Breast epithelium (tissue), 3 donors: ENCODE measurements around the gene BSN.

Source experiments
- POLR2A ChIP-seq: fragments of 450-650 bp; IDR thresholded peaks from one replicate; pipeline ENCODE4 v1.6.1; 2016; ENCODE audit warnings: antibody characterized with exemption, mild to moderate bottlenecking, moderate library complexity
- POLR2AphosphoS5 ChIP-seq, 3 donors: sonication (generic); formaldehyde crosslinking; IDR thresholded peaks; one replicate each; pipeline ENCODE4 v1.6.1; 2017; ENCODE audit warnings: antibody characterized with exemption in 3 of 3
- TF ChIP-seq, protein P1 (sequence below), 3 donors: fragments of 450-650 bp; IDR thresholded peaks; one replicate each; pipeline ENCODE4 v1.5.1; 2016 to 2017; ENCODE audit warnings: antibody characterized with exemption in 3 of 3, mild to moderate bottlenecking in 3 of 3, moderate library complexity in 3 of 3

DNA sequence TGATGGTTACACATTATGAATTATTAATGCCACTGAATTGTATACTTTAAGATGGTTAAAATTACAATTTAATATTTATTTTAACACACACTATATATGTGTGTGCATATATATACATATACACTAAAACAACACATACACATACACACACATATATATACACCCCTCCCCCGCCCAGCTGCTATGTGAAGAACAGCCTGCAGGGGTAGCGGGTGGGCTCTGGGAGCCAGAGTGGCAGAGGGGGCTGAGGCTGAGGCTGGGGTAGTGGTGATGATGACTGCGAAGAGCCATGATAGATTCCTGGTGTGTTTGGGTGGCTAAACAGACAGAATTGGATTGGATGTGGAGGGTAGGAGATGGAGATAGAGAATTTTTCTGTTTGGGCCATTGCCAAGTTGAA is 80.5 kb downstream of the BSN start:
- TF ChIP-seq, protein P1, sequence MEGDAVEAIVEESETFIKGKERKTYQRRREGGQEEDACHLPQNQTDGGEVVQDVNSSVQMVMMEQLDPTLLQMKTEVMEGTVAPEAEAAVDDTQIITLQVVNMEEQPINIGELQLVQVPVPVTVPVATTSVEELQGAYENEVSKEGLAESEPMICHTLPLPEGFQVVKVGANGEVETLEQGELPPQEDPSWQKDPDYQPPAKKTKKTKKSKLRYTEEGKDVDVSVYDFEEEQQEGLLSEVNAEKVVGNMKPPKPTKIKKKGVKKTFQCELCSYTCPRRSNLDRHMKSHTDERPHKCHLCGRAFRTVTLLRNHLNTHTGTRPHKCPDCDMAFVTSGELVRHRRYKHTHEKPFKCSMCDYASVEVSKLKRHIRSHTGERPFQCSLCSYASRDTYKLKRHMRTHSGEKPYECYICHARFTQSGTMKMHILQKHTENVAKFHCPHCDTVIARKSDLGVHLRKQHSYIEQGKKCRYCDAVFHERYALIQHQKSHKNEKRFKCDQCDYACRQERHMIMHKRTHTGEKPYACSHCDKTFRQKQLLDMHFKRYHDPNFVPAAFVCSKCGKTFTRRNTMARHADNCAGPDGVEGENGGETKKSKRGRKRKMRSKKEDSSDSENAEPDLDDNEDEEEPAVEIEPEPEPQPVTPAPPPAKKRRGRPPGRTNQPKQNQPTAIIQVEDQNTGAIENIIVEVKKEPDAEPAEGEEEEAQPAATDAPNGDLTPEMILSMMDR (IDR thresholded peaks at IDR 0.05) = no peak
- TF ChIP-seq POLR2AphosphoS5 (IDR thresholded peaks at IDR 0.05) (no peak), POLR2A (no peak)
